GM12878 (cell line): ENCODE measurements around the gene CNNM4. TPM values are rescaled to one million over a fixed set of nuclear protein-coding genes. Genes with fewer than 3 reads are reported as not detected.

Experiments used
- ATAC-seq: fragments of 200-7000 bp; cut with Tn5 transposase; 3 replicates; pipeline ENCODE4 v1.9.1; 2020; ENCODE audit warnings: mild to moderate bottlenecking, moderate library complexity
- BruUV-seq: library from RNA; stranded (reverse); fragments of 400-500 nt; replicated peaks from 2 replicates; lab custom pipeline; 2021; lab: Mats Ljungman, UMichigan
- CTCF ChIA-PET: fragments of 300-600 bp; sonication (Branson Sonifier 250); formaldehyde crosslinking; extraction: SDS; loops from one replicate; lab custom pipeline; 2021; ENCODE audit warnings: inconsistent platforms; lab: Yijun Ruan, JAX
- POLR2A ChIA-PET: fragments of 350-600 bp; formaldehyde crosslinking; extraction: SDS; loops from one replicate; lab custom pipeline; 2021; ENCODE audit warnings: inconsistent platforms; lab: Charles Lee
- RAD21 ChIA-PET: fragments of 300-600 bp; sonication (Branson Sonifier 250); formaldehyde crosslinking; loops from one replicate; lab custom pipeline; 2023; ENCODE audit warnings: antibody characterized with exemption; ENCODE audit not compliant: unreplicated experiment; lab: Charles Lee
- SMC1A ChIA-PET: fragments of 300-600 bp; sonication (Branson Sonifier 250); formaldehyde crosslinking; loops from one replicate; lab custom pipeline; 2023; ENCODE audit not compliant: unreplicated experiment, uncharacterized antibody; lab: Charles Lee
- DNase-seq: peaks from one replicate; pipeline ENCODE4 v3.0.0-alpha.2; 2011; ENCODE audit warnings: low read depth, low spot score
- FAIRE-seq: peaks from 3 replicates; lab custom pipeline; 2011; peaks lifted over from hg19 to GRCh38; lab: Jason Lieb, UNC
- H2AFZ ChIP-seq: 2 replicates; pipeline ENCODE4 v1.6.0; 2011; ENCODE audit warnings: low read depth, low read length, control low read depth; ENCODE audit not compliant: control insufficient read depth
- H3K27ac ChIP-seq: 2 replicates; pipeline ENCODE4 v1.5.1; 2011; ENCODE audit warnings: control low read depth; ENCODE audit not compliant: control insufficient read depth, insufficient read depth
- H3K27me3 ChIP-seq, 2 experiments: replicated peaks in 1 of 2; 2 replicates each; pipeline versions ENCODE4 v1.6.0 to v1.6.1; 2011; ENCODE audit warnings: low read length in 1 of 2; ENCODE audit not compliant: control insufficient read depth in 2 of 2, insufficient read depth in 2 of 2
- H3K36me3 ChIP-seq, 2 experiments: 2 replicates each; pipeline ENCODE4 v1.5.1; 2011; ENCODE audit warnings: low read length in 1 of 2; ENCODE audit not compliant: control insufficient read depth in 2 of 2, insufficient read depth in 2 of 2
- H3K4me1 ChIP-seq: 2 replicates; pipeline ENCODE4 v1.6.1; 2011; ENCODE audit warnings: mild to moderate bottlenecking, low read length, moderate library complexity, mixed read lengths; ENCODE audit not compliant: control insufficient read depth, insufficient read depth
- H3K4me2 ChIP-seq: 2 replicates; pipeline ENCODE4 v1.6.0; 2011; ENCODE audit warnings: control low read depth; ENCODE audit not compliant: control insufficient read depth, insufficient read depth
- H3K4me3 ChIP-seq: fragments of 200-600 bp; sonication (generic); 2 replicates; pipeline ENCODE4 v1.5.1; 2016
- H3K79me2 ChIP-seq: 2 replicates; pipeline ENCODE4 v1.6.0; 2011; ENCODE audit warnings: low read length; ENCODE audit not compliant: control insufficient read depth, insufficient read depth
- H3K9ac ChIP-seq: 2 replicates; pipeline ENCODE4 v1.8.0; 2011; ENCODE audit warnings: low read length, control low read depth, mixed read lengths; ENCODE audit not compliant: control insufficient read depth, insufficient read depth
- H3K9me3 ChIP-seq: replicated peaks from 3 replicates; pipeline ENCODE4 v1.5.1; 2011; ENCODE audit warnings: mild to moderate bottlenecking, low read length; ENCODE audit not compliant: control insufficient read depth, insufficient read depth
- H4K20me1 ChIP-seq: 2 replicates; pipeline ENCODE4 v1.6.0; 2011; ENCODE audit not compliant: control insufficient read depth, insufficient read depth
- ASH2L ChIP-seq: fragments of 300-600, 200-600 bp; sonication (generic); IDR thresholded peaks from 2 replicates; pipeline ENCODE4 v1.6.1; 2017; ENCODE audit warnings: low read depth, mild to moderate bottlenecking, borderline replicate concordance
- BCL11A ChIP-seq: IDR thresholded peaks from 2 replicates; pipeline ENCODE4 v1.6.1; 2011; ENCODE audit warnings: low read depth, low read length
- BRCA1 ChIP-seq: IDR thresholded peaks from 2 replicates; pipeline ENCODE4 v1.6.1; 2011; ENCODE audit warnings: low read depth, low read length, improper control_type of control experiment
- CBX5 ChIP-seq: sonication (generic); IDR thresholded peaks from 2 replicates; pipeline ENCODE4 v1.6.1; 2016; ENCODE audit warnings: low read depth, moderate library complexity, mild to moderate bottlenecking, inconsistent platforms
- CHD4 ChIP-seq: fragments of 200-600 bp; sonication (generic); IDR thresholded peaks from 2 replicates; pipeline ENCODE4 v1.6.1; 2016; ENCODE audit warnings: mild to moderate bottlenecking
- FOXM1 ChIP-seq: IDR thresholded peaks from 2 replicates; pipeline ENCODE4 v1.6.1; 2012; ENCODE audit warnings: low read depth, mild to moderate bottlenecking, inconsistent platforms, low read length, moderate library complexity
- PAX8 ChIP-seq: fragments of 450-650 bp; IDR thresholded peaks from 2 replicates; pipeline ENCODE4 v1.6.1; 2017; ENCODE audit warnings: mild to moderate bottlenecking, moderate library complexity
- RCOR1 ChIP-seq: conservative IDR thresholded peaks from 2 replicates; pipeline ENCODE4 v1.6.1; 2012; ENCODE audit warnings: low read depth, low read length, improper control_type of control experiment
- SPI1 ChIP-seq: IDR thresholded peaks from 2 replicates; pipeline ENCODE4 v1.6.1; 2011; ENCODE audit warnings: low read depth, mild to moderate bottlenecking, low read length, moderate library complexity, borderline replicate concordance; ENCODE audit not compliant: insufficient read depth
- WGBS: methylation state at CpG from one replicate; pipeline ENCODE4 v1.1.6; 2016; ENCODE audit warnings: low lambda C conversion rate; ENCODE audit not compliant: insufficient replicate concordance, insufficient coverage; ENCODE audit errors: missing lambda C conversion rate; 5-methylcytosine and 5-hydroxymethylcytosine counted together
- in situ Hi-C: fragments of 300-500 bp; cut with MboI; formaldehyde crosslinking; loops from 9 replicates; pipeline ENCODE4 v1.14.3; 2018; ENCODE audit warnings: mixed read lengths
- intact Hi-C: fragments of 100-400 bp; cut with micrococcal nuclease; formaldehyde crosslinking; loops from one replicate; pipeline ENCODE4 v1.14.2; 2022; ENCODE audit not compliant: unreplicated experiment
- polyA plus RNA-seq, 11 experiments: library from polyadenylated mRNA; depleted of rRNA in 4 of 11; unstranded in 6 of 11; stranded (reverse) in 5 of 11; fragments of >200 nt; fragmentation: Nextera tagmentation in 4 of 11; fragmentation: Illumina TruSeq in 1 of 11; extraction: Ambion mirVana in 4 of 11; extraction: Trizol in 1 of 11; gene quantifications; 1 replicate in 1 of 11; 2 replicates in 10 of 11; pipeline versions ENCODE4 v1.2.1 to v1.2.3, GENCODE V29; 2011 to 2016; ENCODE audit warnings: inconsistent platforms in 2 of 11, missing spikeins in 2 of 11, low read depth in 1 of 11
- total RNA-seq, 4 experiments: library from RNA; depleted of rRNA in 3 of 4; stranded (reverse); fragments of >200 nt in 3 of 4; fragmentation: Illumina TruSeq in 1 of 4; extraction: Trizol in 1 of 4; gene quantifications; 2 replicates each; pipeline versions ENCODE4 v1.2.1 to v1.2.3, GENCODE V29; 2013 to 2021
- TF ChIP-seq, protein P1 (sequence below): fragments of 450-650 bp; IDR thresholded peaks from 2 replicates; pipeline ENCODE4 v1.6.1; 2016; ENCODE audit warnings: mild to moderate bottlenecking
- TF ChIP-seq, protein P2 (sequence below): fragments of 450-650 bp; formaldehyde crosslinking; IDR thresholded peaks from 2 replicates; pipeline ENCODE4 v1.5.0; 2022; ENCODE audit warnings: mild to moderate bottlenecking, missing genetic modification characterization
- TF ChIP-seq, protein P3 (sequence below): fragments of 450-650 bp; IDR thresholded peaks from 2 replicates; pipeline ENCODE4 v1.6.1; 2016; ENCODE audit warnings: mild to moderate bottlenecking, moderate library complexity, borderline replicate concordance
- TF ChIP-seq, protein P4 (sequence below), 3 experiments: IDR thresholded peaks in 2 of 3; conservative IDR thresholded peaks in 1 of 3; 2 replicates each; pipeline ENCODE4 v1.5.1; 2011; ENCODE audit warnings: low read depth in 3 of 3, low read length in 3 of 3, mild to moderate bottlenecking in 3 of 3, control low read depth in 2 of 3, moderate library complexity in 2 of 3, inconsistent platforms in 1 of 3, mixed read lengths in 1 of 3; ENCODE audit not compliant: control insufficient read depth in 2 of 3, insufficient read depth in 1 of 3; ENCODE audit errors: extremely low read depth in 1 of 3

The CNNM4 gene
- total and polyA plus RNA-seq, 10 of the 15 experiments (the other 5 are each of a cell fraction or from before 2014, with no cell fraction given): 2.4 to 13.8 (median 8.1) TPM

DNA sequence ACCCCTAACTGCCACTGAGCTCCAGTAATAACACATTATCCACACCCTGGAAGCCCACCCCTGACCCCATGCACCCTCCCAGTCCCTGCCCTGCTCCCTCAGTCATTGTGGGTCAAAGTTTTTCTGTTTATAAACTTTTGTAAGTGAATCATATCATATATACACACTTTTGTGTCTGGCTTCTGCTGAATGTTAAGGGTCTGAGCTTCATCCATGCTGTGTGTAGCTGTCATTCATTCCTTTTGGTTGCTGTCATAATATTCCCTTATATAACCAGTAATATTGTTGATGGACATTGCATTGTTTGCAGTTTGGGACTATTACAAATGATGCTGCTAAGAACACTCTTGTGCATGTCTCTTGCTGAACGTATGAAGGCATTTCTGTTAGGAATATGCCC, 14.5 kb downstream of the CNNM4 start:
- TSS peak; percentile 29 for BruUV-seq
- in situ Hi-C loops (no loop called here), intact Hi-C loops (loop anchor here (2.0 kb wide), 1 partner anchor 14 kb away; the partner anchor contains the start of gene CNNM4)
- H3K4me1 ChIP-seq: peaks cover 48% of the 10 kb centered on the region
- ChIA-PET CTCF (interaction anchor here (0.6 to 7.6 kb wide), 13 partner anchors 10 to 248 kb away, joined by 3 to 153 read pairs (median 4); partner anchors contain the start of genes ANKRD39 and CNNM4), SMC1A (interaction anchor here (0.6 to 7.7 kb wide), 10 partner anchors 9 to 265 kb away, joined by 3 to 100 read pairs (median 4); partner anchors contain the start of gene CNNM4), POLR2A (interaction anchor here (0.8 to 3.9 kb wide), 6 partner anchors 9 to 137 kb away, joined by 3 to 88 read pairs (median 6); partner anchors contain the start of genes CNNM3, CNNM4 and KANSL3), RAD21 (interaction anchor here (0.6 to 3.7 kb wide), 5 partner anchors 9 to 248 kb away, joined by 3 to 92 read pairs (median 3); partner anchors contain the start of gene CNNM4)
- WGBS: 94% methylated on average over 1 of the region's 1 CpG
- H3K36me3 ChIP-seq: no peaks in the 10 kb centered on the region; a peak in 2 of 4 replicates
- H3K9ac ChIP-seq: no peak overlapping the region
- H3K27ac ChIP-seq: no peak overlapping the region
- no peak overlapping the region for H2AFZ ChIP-seq
- FAIRE-seq (no peak), ATAC-seq (no peak), DNase-seq (no peak)
- no peaks in the 10 kb centered on the region for H4K20me1 ChIP-seq
- peaks cover 16% of the 10 kb centered on the region for H3K79me2 ChIP-seq
- H3K4me3 ChIP-seq: no peak overlapping the region
- no peaks in the 10 kb centered on the region for H3K9me3 ChIP-seq
- H3K27me3 ChIP-seq: no peaks in the 10 kb centered on the region
- 0 out of 2 replicates have a peak overlapping the region, but pooled peaks have one; percentile 38 for H3K4me2 ChIP-seq
- TF ChIP-seq, protein P1, sequence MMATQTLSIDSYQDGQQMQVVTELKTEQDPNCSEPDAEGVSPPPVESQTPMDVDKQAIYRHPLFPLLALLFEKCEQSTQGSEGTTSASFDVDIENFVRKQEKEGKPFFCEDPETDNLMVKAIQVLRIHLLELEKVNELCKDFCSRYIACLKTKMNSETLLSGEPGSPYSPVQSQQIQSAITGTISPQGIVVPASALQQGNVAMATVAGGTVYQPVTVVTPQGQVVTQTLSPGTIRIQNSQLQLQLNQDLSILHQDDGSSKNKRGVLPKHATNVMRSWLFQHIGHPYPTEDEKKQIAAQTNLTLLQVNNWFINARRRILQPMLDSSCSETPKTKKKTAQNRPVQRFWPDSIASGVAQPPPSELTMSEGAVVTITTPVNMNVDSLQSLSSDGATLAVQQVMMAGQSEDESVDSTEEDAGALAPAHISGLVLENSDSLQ: no peak
- TF ChIP-seq, protein P2, sequence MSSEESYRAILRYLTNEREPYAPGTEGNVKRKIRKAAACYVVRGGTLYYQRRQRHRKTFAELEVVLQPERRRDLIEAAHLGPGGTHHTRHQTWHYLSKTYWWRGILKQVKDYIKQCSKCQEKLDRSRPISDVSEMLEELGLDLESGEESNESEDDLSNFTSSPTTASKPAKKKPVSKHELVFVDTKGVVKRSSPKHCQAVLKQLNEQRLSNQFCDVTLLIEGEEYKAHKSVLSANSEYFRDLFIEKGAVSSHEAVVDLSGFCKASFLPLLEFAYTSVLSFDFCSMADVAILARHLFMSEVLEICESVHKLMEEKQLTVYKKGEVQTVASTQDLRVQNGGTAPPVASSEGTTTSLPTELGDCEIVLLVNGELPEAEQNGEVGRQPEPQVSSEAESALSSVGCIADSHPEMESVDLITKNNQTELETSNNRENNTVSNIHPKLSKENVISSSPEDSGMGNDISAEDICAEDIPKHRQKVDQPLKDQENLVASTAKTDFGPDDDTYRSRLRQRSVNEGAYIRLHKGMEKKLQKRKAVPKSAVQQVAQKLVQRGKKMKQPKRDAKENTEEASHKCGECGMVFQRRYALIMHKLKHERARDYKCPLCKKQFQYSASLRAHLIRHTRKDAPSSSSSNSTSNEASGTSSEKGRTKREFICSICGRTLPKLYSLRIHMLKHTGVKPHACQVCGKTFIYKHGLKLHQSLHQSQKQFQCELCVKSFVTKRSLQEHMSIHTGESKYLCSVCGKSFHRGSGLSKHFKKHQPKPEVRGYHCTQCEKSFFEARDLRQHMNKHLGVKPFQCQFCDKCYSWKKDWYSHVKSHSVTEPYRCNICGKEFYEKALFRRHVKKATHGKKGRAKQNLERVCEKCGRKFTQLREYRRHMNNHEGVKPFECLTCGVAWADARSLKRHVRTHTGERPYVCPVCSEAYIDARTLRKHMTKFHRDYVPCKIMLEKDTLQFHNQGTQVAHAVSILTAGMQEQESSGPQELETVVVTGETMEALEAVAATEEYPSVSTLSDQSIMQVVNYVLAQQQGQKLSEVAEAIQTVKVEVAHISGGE (CRISPR knock-in tag): no peak
- no peak for TF ChIP-seq CBX5
- TF ChIP-seq, protein P3, sequence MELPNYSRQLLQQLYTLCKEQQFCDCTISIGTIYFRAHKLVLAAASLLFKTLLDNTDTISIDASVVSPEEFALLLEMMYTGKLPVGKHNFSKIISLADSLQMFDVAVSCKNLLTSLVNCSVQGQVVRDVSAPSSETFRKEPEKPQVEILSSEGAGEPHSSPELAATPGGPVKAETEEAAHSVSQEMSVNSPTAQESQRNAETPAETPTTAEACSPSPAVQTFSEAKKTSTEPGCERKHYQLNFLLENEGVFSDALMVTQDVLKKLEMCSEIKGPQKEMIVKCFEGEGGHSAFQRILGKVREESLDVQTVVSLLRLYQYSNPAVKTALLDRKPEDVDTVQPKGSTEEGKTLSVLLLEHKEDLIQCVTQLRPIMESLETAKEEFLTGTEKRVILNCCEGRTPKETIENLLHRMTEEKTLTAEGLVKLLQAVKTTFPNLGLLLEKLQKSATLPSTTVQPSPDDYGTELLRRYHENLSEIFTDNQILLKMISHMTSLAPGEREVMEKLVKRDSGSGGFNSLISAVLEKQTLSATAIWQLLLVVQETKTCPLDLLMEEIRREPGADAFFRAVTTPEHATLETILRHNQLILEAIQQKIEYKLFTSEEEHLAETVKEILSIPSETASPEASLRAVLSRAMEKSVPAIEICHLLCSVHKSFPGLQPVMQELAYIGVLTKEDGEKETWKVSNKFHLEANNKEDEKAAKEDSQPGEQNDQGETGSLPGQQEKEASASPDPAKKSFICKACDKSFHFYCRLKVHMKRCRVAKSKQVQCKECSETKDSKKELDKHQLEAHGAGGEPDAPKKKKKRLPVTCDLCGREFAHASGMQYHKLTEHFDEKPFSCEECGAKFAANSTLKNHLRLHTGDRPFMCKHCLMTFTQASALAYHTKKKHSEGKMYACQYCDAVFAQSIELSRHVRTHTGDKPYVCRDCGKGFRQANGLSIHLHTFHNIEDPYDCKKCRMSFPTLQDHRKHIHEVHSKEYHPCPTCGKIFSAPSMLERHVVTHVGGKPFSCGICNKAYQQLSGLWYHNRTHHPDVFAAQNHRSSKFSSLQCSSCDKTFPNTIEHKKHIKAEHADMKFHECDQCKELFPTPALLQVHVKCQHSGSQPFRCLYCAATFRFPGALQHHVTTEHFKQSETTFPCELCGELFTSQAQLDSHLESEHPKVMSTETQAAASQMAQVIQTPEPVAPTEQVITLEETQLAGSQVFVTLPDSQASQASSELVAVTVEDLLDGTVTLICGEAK: no peak
- TF ChIP-seq BCL11A: no peak
- no peak for TF ChIP-seq ASH2L
- TF ChIP-seq PAX8: no peak
- TF ChIP-seq FOXM1: no peak
- TF ChIP-seq BRCA1: no peak
- TF ChIP-seq, protein P4, sequence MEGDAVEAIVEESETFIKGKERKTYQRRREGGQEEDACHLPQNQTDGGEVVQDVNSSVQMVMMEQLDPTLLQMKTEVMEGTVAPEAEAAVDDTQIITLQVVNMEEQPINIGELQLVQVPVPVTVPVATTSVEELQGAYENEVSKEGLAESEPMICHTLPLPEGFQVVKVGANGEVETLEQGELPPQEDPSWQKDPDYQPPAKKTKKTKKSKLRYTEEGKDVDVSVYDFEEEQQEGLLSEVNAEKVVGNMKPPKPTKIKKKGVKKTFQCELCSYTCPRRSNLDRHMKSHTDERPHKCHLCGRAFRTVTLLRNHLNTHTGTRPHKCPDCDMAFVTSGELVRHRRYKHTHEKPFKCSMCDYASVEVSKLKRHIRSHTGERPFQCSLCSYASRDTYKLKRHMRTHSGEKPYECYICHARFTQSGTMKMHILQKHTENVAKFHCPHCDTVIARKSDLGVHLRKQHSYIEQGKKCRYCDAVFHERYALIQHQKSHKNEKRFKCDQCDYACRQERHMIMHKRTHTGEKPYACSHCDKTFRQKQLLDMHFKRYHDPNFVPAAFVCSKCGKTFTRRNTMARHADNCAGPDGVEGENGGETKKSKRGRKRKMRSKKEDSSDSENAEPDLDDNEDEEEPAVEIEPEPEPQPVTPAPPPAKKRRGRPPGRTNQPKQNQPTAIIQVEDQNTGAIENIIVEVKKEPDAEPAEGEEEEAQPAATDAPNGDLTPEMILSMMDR (IDR thresholded peaks at IDR 0.05 in 2 of 3, conservative IDR thresholded peaks at IDR 0.05 in 1 of 3; ENCODE audit: control insufficient read depth in 2 of 3, extremely low read depth in 1 of 3, insufficient read depth in 1 of 3, low read depth in 3 of 3, low read length in 3 of 3): no peak
- TF ChIP-seq SPI1: no peak
- no peak for TF ChIP-seq RCOR1
- no peak for TF ChIP-seq CHD4
